ENCODE results near the gene KIF17. TPM values are rescaled to one million over a fixed set of nuclear protein-coding genes. Genes with fewer than 3 reads are reported as not detected.

The KIF17 gene
- total RNA-seq, 6 experiments from 2014 or later: 1.0 to 3.2 (median 1.3) TPM

GRCh38 chr1:20654104-20654690 is 63.6 kb downstream of the KIF17 start:
- H3K27ac ChIP-seq: no peak overlapping the region
- ATAC-seq (no peak), DNase-seq (no peak)
- intact Hi-C loops (cut with DNase I): no loop called here
- TF ChIP-seq CTCF (IDR thresholded peaks at IDR 0.05) (no peak), POLR2A (IDR thresholded peaks at IDR 0.05) (no peak)
- H3K27me3 ChIP-seq: no peaks in the 10 kb centered on the region
- H3K9me3 ChIP-seq: no peaks in the 10 kb centered on the region
- H3K36me3 ChIP-seq: peaks cover 0 to 76% (median 44%) of the 10 kb centered on the region in 4 donors
- 81% methylated on average over 13 of the region's 20 CpGs for WGBS (ENCODE audit: insufficient coverage, low coverage, low lambda C conversion rate, missing lambda C conversion rate)
- no peak overlapping the region for H3K4me3 ChIP-seq
- peaks cover 0 to 8% (median 1%) of the 10 kb centered on the region in 4 donors for H3K4me1 ChIP-seq

GRCh38 chr1:20652300-20652699 is 65.5 kb downstream of the KIF17 start:
- no peak overlapping the region for H3K27ac ChIP-seq
- H3K36me3 ChIP-seq: peaks cover 0 to 91% (median 52%) of the 10 kb centered on the region in 4 donors
- H3K4me1 ChIP-seq: no peaks in the 10 kb centered on the region
- TF ChIP-seq POLR2A (IDR thresholded peaks at IDR 0.05) (no peak), CTCF (IDR thresholded peaks at IDR 0.05) (no peak)
- ATAC-seq (no peak), DNase-seq (peak in 1 of 3 donors; percentile 50)
- no peak overlapping the region for H3K4me3 ChIP-seq
- H3K9me3 ChIP-seq: no peaks in the 10 kb centered on the region
- 95% methylated on average over 13 of the region's 15 CpGs for WGBS (ENCODE audit: insufficient coverage, low coverage, low lambda C conversion rate, missing lambda C conversion rate)
- H3K27me3 ChIP-seq: no peaks in the 10 kb centered on the region
- intact Hi-C loops (cut with DNase I): no loop called here

- H3K36me3 ChIP-seq: peaks cover 0 to 78% (median 45%) of the 10 kb centered on the region in 4 donors
- TF ChIP-seq CTCF (IDR thresholded peaks at IDR 0.05): no peak
- no peak for TF ChIP-seq POLR2A (IDR thresholded peaks at IDR 0.05)
- ATAC-seq: peak in 1 of 4 donors; percentile 10
- intact Hi-C loops (cut with DNase I): no loop called here
- no peak overlapping the region for H3K4me3 ChIP-seq
- H3K4me1 ChIP-seq: no peaks in the 10 kb centered on the region
- H3K9me3 ChIP-seq: no peaks in the 10 kb centered on the region
- no peak for DNase-seq
- H3K27me3 ChIP-seq: no peaks in the 10 kb centered on the region
- no peak overlapping the region for H3K27ac ChIP-seq
- no CpG with 5 or more reads among the region's 15 CpGs for WGBS (ENCODE audit: insufficient coverage, low coverage, low lambda C conversion rate, missing lambda C conversion rate)
These were observed 68.9 kb downstream of the KIF17 start for GRCh38 chr1:20648946-20649345.

- no peak for TF ChIP-seq POLR2A (IDR thresholded peaks at IDR 0.05)
- no peak for TF ChIP-seq CTCF (IDR thresholded peaks at IDR 0.05)
- intact Hi-C loops (cut with DNase I): no loop called here
- H3K27ac ChIP-seq: no peak overlapping the region
- DNase-seq (no peak), ATAC-seq (no peak)
- H3K36me3 ChIP-seq: peaks cover 0 to 78% (median 43%) of the 10 kb centered on the region in 4 donors
- no peaks in the 10 kb centered on the region for H3K9me3 ChIP-seq
- no peaks in the 10 kb centered on the region for H3K27me3 ChIP-seq
- WGBS (ENCODE audit: insufficient coverage, low coverage, low lambda C conversion rate, missing lambda C conversion rate): no CpG with 5 or more reads among the region's 13 CpGs
- no peak overlapping the region for H3K4me3 ChIP-seq
- H3K4me1 ChIP-seq: no peaks in the 10 kb centered on the region
These were observed 69.4 kb downstream of the KIF17 start for GRCh38 chr1:20648438-20648837.
